Mesodermal cell (in vitro differentiated cells): ENCODE results near the gene MAGI1.

Source experiments
- H3K27ac ChIP-seq: 2 replicates; pipeline ENCODE4 v1.7.0; 2013; ENCODE audit warnings: mild to moderate bottlenecking, low read depth, low read length, moderate library complexity; ENCODE audit not compliant: severe bottlenecking
- H3K36me3 ChIP-seq: 2 replicates; pipeline ENCODE4 v1.7.1; 2013; ENCODE audit warnings: mild to moderate bottlenecking, low read length, moderate library complexity; ENCODE audit not compliant: control insufficient read depth, insufficient read depth
- H3K4me1 ChIP-seq: one replicate; pipeline ENCODE4 v1.7.1; 2013; ENCODE audit warnings: mild to moderate bottlenecking, low read length; ENCODE audit not compliant: insufficient read depth, control insufficient read depth, poor library complexity, severe bottlenecking
- H3K4me3 ChIP-seq: 2 replicates; pipeline ENCODE4 v1.7.0; 2013; ENCODE audit warnings: low read length, control low read depth, mild to moderate bottlenecking; ENCODE audit not compliant: insufficient read depth, poor library complexity, severe bottlenecking; ENCODE audit errors: extremely low read depth
- H3K9me3 ChIP-seq: 2 replicates; pipeline ENCODE4 v1.7.1; 2013; ENCODE audit warnings: mild to moderate bottlenecking, low read length, moderate library complexity; ENCODE audit not compliant: control insufficient read depth
- WGBS, 2 experiments: methylation state at CpG; one replicate each; pipeline ENCODE4 v1.1.5; 2013; ENCODE audit warnings: missing lambda C conversion rate in 2 of 2; ENCODE audit not compliant: insufficient coverage in 2 of 2; 5-methylcytosine and 5-hydroxymethylcytosine counted together

The MAGI1 gene

DNA sequence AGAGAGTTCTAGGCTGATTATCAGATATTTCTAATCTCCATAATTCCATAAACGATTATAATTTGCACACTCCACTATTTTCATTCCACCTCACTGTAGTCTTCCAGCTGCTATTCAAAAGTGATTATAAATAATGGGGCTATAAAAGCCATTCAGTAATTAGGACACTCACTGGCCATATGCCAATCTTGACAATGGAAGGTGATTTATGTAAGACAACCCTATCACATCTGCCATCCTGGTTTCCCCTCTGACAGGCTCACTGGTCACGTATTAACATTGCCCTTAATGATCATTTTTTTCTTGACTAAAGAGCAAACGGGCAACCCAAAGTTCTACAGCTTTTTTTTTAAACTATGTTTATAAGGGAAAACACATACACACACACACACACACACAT is 402.4 kb downstream of the MAGI1 start:
- WGBS, 2 experiments = 80% methylated on average over 1 of the region's 3 CpGs; no CpG with 5 or more reads in 1 of the 2 experiments

DNA sequence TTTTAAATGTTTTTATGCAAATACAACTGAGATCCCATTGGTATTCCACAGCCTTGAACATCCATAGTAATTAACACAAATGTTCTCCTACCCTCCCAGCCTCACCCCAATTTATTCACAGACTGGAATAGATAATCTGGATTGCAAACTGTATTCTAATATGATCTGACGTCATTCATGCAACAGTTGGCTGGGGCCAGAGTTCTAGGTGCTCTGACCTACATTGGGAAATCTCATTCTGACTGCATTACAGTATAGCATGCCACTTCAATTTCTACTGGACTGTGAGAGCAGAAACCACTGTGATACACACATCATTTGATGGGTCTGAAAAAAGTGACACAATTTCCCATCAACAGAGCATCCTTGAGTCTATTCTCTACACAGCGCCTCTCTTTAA is 403.1 kb downstream of the MAGI1 start:
- 80 to 100% methylated on average over 1 of the region's 2 CpGs for WGBS, 2 experiments
- H3K36me3 ChIP-seq = no peaks in the 10 kb centered on the region

More for the DNA sequence above, 402.4 kb downstream of the MAGI1 start:
- no peak overlapping the region for H3K27ac ChIP-seq
- H3K36me3 ChIP-seq = no peaks in the 10 kb centered on the region
- H3K9me3 ChIP-seq = no peaks in the 10 kb centered on the region
- peaks cover 10% of the 10 kb centered on the region for H3K4me1 ChIP-seq
- H3K4me3 ChIP-seq = no peak overlapping the region

GRCh38 chr3:65633018-65633638 is 405.6 kb downstream of the MAGI1 start:
- H3K36me3 ChIP-seq = no peaks in the 10 kb centered on the region
- no peak overlapping the region for H3K27ac ChIP-seq
- 8 to 43% methylated on average over 1 to 2 of the region's 7 CpGs for WGBS, 2 experiments

More for the DNA sequence above, 403.1 kb downstream of the MAGI1 start:
- Histone ChIP-seq H3K4me1 (peaks cover 3% of the 10 kb centered on the region), H3K27ac (no peak overlapping the region), H3K4me3 (no peak overlapping the region), H3K9me3 (no peaks in the 10 kb centered on the region)

DNA sequence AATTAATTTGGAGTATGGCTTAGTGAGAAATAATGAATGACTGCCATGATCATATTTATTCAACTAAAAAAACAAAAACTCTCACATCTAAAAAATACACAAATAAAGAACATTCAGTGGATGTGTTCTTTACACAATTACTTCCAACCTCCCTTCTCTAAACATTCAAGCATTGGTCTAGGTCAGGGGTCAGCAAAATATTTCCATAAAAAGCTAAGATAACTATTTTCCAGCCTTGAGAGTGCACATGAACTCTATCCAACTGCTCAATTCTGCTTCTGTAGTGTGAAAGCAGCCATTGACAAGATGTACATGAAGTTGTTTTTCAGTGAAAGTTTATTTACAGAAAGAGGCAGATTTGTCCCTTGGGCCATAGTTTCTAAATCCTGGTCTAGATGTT is 406.3 kb downstream of the MAGI1 start:
- Histone ChIP-seq H3K9me3 (no peaks in the 10 kb centered on the region), H3K27ac (no peak overlapping the region), H3K36me3 (no peaks in the 10 kb centered on the region), H3K4me1 (no peaks in the 10 kb centered on the region), H3K4me3 (no peak overlapping the region)

More at GRCh38 chr3:65633018-65633638, 405.6 kb downstream of the MAGI1 start:
- H3K4me1 ChIP-seq = no peaks in the 10 kb centered on the region
- no peak overlapping the region for H3K4me3 ChIP-seq
- H3K9me3 ChIP-seq = no peaks in the 10 kb centered on the region

DNA sequence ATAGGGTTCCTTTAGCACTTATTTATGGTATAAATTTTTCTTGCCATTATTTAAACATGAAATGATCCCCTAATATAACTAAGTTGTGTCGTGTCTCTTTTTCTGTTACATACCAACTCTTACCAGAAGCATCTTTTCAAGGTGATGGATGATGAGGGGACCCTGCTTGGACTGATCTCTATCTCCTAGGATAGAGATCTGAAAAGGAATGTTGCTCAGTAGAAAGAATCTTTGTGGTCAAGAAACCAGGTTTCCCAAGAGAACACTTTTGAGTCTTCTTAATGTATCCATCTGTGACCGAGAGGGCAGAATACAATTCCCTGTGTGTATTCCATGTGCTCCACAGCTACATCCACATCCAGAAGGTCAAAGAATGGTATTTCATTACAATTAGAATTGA is 409.7 kb downstream of the MAGI1 start:
- no peaks in the 10 kb centered on the region for H3K9me3 ChIP-seq
- no peak overlapping the region for H3K4me3 ChIP-seq
- H3K27ac ChIP-seq = no peak overlapping the region
- whole genome bisulfite sequencing, 2 experiments = 80% methylated on average over 1 of the region's 2 CpGs; no CpG with 5 or more reads in 1 of the 2 experiments
- no peaks in the 10 kb centered on the region for H3K36me3 ChIP-seq
- no peaks in the 10 kb centered on the region for H3K4me1 ChIP-seq

GRCh38 chr3:65627062-65627461 is 411.7 kb downstream of the MAGI1 start:
- H3K36me3 ChIP-seq = no peaks in the 10 kb centered on the region
- WGBS, 2 experiments = 100% methylated on average over 3 of the region's 3 CpGs; no CpG with 5 or more reads in 1 of the 2 experiments
- H3K4me1 ChIP-seq = no peaks in the 10 kb centered on the region
- no peak overlapping the region for H3K4me3 ChIP-seq
- H3K27ac ChIP-seq = no peak overlapping the region
- no peaks in the 10 kb centered on the region for H3K9me3 ChIP-seq

- H3K27ac ChIP-seq = no peak overlapping the region
- no peaks in the 10 kb centered on the region for H3K4me1 ChIP-seq
- H3K4me3 ChIP-seq = no peak overlapping the region
Measured at GRCh38 chr3:65625305-65625704, 413.4 kb downstream of the MAGI1 start.

DNA sequence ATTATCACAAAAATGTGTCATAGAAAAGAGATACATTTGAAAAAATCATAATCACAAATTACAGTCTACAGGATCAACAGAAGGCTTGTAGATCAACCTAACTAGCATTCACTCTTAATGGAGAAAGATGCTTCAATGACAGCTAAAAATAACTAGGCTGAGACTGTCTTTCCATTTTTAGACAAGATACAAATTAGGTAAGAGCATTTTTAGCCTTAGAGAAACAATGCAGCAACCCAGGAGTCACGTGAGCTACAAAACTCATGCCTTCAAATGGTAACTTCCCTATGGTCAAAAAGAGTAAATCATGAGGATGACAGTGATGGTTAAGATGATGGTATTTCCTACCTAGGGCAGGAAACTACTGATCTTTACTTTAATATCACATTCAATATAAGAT is 415.4 kb downstream of the MAGI1 start:
- Histone ChIP-seq H3K4me1 (peaks cover 19% of the 10 kb centered on the region), H3K27ac (no peak overlapping the region), H3K4me3 (no peak overlapping the region), H3K36me3 (no peaks in the 10 kb centered on the region), H3K9me3 (no peaks in the 10 kb centered on the region)
- WGBS, 2 experiments = no CpG with 5 or more reads among the region's 1 CpG

More at GRCh38 chr3:65625305-65625704, 413.4 kb downstream of the MAGI1 start:
- H3K9me3 ChIP-seq = no peaks in the 10 kb centered on the region
- no peaks in the 10 kb centered on the region for H3K36me3 ChIP-seq
- 40 to 67% methylated on average over 1 to 2 of the region's 3 CpGs for WGBS, 2 experiments

GRCh38 chr3:65619888-65620287 is 418.8 kb downstream of the MAGI1 start:
- Histone ChIP-seq H3K4me1 (peaks cover 34% of the 10 kb centered on the region), H3K27ac (peak overlapping the region; percentile 75), H3K4me3 (no peak overlapping the region), H3K36me3 (no peaks in the 10 kb centered on the region), H3K9me3 (no peaks in the 10 kb centered on the region)
- no CpG with 5 or more reads among the region's 1 CpG for WGBS, 2 experiments

GRCh38 chr3:65619451-65619881 is 419.3 kb downstream of the MAGI1 start:
- no peaks in the 10 kb centered on the region for H3K9me3 ChIP-seq
- H3K4me3 ChIP-seq = no peak overlapping the region
- no peaks in the 10 kb centered on the region for H3K36me3 ChIP-seq
- H3K4me1 ChIP-seq = peaks cover 34% of the 10 kb centered on the region
- WGBS, 2 experiments = 69 to 71% methylated on average over 1 to 2 of the region's 5 CpGs
- peak overlapping the region; percentile 75 for H3K27ac ChIP-seq

GRCh38 chr3:65618599-65618998 is 420.1 kb downstream of the MAGI1 start:
- peaks cover 34% of the 10 kb centered on the region for H3K4me1 ChIP-seq
- H3K4me3 ChIP-seq = no peak overlapping the region
- H3K9me3 ChIP-seq = no peaks in the 10 kb centered on the region
- H3K36me3 ChIP-seq = no peaks in the 10 kb centered on the region
- no CpG with 5 or more reads among the region's 1 CpG for WGBS, 2 experiments
- H3K27ac ChIP-seq = no peak overlapping the region
